GM21825 (cell line): ENCODE results near the gene DDX23.
"Not testable (repeated sequence)": the region's sequence is repeated elsewhere in the genome, so short reads cannot be mapped to it uniquely, and the experiment has no call there.

Experiments
- ATAC-seq: cut with Tn5 transposase; IDR thresholded peaks from one replicate; pipeline ENCODE4 v1.9.1; 2021; ENCODE audit warnings: mild to moderate bottlenecking, moderate library complexity; ENCODE audit not compliant: unreplicated experiment

The DDX23 gene

DNA sequence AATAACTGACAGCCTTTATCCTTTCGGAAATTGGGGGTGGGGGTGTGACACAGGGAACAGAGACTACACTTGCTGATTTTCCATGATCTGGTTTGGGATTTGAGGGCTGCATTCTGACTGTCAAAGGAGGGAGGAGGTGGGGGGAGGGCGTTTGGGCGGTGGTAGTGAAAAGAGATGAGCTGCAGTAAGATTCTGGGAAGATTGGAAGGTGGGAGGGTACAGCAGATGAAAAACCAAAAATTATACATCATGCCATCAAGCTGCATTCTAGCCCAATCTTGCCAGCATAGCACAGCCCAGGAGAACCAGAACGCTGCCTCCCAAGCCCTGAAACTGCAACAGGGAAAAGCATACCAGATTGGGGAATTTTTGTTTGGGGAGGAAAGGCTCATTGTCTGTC lies 11.3 kb upstream of the DDX23 start:
- ATAC-seq = no peak

DNA sequence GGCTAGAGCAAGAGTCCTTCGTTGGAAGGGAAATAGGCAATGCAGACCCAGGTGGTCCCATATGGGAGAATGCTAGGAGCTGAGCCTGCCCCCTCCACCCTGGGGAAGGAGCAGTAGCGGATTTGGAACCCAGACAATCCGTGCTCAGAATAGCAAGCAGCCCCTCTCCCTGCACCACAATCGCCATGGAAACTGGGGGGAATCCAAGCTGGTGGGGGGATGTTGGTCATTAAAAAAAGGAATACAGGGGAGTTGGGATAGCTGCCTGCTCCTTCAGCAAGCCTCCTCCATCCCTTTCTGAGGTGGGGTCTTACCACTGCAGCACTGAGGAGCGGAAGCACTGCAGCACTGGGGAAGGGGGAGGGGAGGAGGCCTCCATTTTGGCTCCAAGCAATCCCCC lies 10.8 kb upstream of the DDX23 start:
- no peak for ATAC-seq

DNA sequence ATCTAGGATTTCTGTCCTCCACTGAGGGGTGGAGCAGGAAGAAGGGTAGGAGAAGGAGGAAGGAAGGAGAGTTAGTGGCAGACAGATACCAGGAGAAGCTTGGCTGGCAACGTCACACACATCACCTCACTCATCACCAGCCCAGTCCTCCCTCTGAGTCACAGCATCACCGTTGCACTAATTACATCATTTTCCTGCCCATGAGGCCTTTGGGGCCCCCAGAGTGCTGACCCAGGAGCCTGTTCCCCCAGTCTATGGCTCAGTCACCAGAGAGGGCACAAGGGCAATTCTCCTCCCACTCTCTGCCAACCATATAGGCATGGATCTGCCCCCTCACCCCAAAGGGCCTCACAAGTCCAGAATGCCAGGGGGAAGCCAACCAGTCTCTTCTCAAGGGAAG lies 9.1 kb upstream of the DDX23 start:
- no peak for ATAC-seq

DNA sequence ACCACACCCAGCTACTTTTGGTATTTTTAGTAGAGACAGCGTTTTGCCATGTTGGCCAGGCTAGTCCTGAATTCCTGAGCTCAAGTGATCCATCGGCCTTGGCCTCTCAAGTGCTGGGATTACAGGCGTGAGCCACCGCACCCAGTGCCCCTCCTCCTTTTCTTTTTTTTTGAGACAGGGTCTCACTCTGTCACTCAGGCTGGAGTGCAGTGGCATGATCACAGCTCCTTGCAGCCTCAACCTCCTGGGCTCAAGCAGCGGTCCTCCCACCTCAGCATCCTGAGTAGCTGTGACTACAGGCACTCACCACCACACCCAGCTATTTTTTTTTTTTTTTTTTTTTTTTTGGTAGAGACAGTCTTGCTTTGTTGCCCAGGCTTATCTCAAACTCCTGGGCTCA lies 8.3 kb upstream of the DDX23 start:
- not testable (repeated sequence) for ATAC-seq

DNA sequence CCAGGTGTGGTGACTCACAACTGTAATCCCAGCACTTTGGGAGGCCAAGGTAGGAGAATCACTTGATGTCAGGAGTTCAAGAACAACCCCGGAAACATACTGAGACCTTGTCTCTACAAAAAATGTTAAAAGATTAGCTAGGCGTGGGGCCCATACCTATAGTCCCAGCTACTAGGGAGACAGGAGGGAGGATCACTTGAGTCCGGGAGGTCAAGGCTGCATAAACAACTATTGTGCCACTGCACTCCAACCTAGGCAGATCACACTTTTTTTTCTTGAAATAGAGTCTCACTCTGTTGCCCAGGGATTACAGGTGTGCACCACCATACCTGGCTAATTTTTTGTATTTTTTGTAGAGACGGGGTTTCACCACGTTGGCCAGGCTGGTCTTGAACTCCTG lies 7.6 kb upstream of the DDX23 start:
- ATAC-seq = no peak

DNA sequence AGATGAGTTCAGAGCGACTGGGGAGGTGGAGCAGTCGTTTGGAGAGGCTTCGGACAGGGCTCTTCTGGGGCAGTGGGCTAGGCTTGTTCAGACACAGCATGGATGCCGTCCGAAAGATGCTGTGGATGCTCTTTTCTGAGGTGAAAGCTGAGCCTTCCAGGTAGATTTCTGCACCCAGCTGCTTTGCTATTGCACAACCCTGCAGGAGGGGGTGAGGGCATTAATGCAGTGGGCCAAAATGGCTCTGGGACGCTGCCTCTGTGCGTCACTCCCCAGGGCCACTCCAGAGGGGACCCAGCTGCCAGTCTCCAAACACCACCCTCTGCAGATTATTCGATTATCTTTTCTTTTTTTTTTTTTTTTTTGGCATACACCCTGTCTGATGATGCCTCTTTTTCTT lies 6.1 kb upstream of the DDX23 start:
- ATAC-seq = no peak

DNA sequence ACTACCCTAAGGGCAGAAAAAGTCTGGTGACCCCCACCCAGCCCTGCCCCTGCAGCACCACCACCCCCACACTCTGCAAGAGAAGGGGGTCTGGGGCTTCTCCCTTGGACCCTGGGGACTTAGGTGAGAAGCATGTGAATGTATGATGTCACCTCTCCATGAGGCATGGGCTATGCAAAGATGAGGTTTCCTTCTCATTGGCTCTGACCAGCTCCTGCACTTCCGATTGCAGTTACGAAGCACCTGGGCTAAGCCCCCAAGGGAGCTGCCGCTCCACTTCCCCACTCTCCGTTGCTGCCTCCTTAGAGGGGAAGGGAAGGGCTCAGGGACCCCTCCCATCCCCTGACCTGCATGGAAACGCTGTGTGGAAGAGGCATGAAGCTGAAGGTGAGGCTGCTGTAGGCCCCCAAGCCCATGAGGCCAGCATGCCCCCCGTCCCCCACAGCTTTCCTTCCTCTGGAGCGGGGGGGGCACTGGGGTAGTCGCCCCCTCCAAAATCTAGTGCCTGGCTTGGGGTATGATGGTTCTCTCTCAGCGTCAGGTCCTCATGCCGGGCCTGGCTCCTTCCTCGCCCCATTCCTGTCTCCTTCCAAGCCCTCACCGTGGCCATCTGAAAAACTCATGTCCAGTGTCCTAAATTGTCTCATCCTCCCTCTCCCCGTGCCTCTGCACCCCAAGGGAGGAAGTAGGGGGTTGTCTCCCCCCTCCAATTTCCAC lies 5.5 kb upstream of the DDX23 start:
- ATAC-seq = no peak

DNA sequence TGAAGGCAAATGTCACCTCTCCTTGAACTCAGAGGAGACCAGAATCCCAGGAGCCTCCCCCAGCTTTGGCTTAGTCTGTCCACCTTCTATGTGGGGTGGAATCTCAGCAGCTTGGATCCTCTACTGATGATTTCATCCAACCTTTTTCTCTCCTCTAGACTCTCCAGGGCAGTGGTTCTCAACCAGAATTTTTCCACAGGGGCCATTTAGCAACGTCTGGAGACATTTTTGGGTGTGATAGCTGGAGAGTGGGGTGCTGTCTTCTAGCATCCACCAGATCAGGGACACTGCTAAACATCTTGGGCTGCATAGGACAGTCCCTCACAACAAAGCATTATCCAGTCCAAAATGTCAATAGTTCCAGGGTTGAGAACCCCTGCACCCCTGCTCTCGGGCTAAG lies 4.4 kb upstream of the DDX23 start:
- no peak for ATAC-seq

DNA sequence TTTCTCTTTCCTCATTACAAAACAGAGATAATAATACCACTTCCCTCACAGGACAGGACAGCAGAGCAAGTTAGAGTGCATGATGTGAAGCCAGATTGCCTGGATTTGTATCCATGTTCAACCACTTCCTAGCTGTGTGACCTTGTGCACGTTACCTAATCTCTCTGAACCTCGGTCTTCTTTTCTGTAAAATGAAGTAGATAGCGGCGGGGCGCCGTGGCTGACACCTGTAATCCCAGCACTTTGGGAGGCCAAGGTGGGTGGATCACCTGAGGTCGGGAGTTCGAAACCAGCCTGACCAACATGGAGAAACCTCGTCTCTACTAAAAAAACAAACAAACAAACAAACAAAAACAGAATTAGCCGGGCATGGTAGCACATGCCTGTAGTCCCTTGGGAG lies 3.0 kb upstream of the DDX23 start:
- not testable (repeated sequence) for ATAC-seq

DNA sequence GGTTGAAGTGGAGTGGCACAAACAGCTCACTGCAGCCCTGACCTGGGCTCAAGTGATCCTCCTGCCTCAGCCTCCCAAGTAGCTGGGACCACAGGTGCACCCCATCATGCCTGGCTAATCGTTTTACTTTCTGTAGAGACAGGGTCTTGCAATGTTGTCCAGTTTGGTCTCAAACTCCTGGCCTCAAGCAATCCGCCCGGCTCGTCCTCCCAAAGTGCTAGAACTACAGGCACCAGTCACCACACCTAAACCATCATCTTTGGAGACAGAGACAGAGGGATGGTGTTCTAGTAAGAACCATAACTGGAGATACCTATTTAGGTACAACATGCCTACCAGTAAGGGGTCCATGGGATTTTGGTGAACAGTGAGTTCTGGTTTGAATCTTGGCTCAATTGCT lies 2.5 kb upstream of the DDX23 start:
- ATAC-seq = no peak

DNA sequence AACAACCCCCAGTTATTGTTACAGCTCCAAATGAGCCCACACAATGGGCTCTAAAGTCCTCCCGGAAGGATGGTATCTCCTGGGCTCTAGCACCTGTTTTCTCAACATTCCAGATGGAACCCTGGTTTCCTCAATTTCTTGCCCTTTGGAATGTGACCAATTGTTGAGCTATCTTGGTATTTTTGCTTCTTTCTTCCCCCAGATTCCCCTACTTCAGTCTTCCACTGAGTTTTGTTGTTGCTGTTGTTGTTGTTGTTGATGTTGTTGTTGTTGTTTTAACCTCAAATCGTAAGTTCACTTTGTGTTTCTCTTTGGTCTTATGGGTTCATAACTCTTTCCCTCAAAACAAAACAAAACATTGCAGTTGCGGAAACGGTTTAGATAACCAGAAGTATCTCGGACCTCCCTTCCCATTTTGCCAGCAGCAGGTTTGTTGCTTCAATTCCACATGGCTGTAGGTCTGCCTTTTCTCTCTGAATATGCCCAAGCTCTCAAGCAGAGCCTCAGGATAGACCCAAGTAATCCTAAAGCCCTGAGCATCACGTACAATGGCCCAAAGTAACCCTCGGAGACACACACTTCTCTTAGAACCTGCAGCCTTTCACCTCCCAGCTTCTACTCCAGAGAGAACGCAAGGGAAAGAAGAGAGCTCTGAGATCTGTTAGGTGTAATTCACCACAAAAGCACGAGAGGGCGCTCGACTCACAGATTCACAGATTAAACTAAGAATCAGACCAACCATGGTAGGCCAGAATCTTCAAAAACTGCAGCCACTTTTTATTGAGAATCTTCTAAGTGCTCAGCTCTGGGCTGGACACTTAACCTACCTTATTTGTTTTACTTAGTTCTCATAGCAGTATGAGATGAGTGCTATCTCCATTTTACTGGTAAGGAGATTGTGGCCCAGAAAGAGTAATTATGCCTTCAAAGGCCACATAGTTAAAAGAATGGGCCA lies 1.0 kb upstream of the DDX23 start:
- peak; percentile 38 for ATAC-seq

DNA sequence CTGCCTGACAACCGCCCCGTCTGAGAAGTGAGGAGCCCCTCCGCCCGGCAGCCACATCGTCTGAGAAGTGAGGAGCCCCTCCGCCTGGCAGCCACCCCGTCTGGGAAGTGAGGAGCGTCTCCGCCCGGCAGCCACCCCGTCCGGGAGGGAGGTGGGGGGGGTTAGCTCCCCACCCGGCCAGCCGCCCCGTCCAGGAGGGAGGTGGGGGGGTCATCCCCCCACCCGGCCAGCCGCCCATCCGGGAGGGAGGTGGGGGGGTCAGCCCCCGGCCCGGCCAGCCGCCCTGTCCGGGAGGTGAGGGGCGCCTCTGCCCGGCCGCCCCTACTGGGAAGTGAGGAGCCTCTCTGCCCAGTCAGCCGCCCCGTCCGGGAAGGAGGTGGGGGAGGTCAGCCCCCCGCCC lies 9.9 kb downstream of the DDX23 start:
- ATAC-seq = not testable (repeated sequence)

DNA sequence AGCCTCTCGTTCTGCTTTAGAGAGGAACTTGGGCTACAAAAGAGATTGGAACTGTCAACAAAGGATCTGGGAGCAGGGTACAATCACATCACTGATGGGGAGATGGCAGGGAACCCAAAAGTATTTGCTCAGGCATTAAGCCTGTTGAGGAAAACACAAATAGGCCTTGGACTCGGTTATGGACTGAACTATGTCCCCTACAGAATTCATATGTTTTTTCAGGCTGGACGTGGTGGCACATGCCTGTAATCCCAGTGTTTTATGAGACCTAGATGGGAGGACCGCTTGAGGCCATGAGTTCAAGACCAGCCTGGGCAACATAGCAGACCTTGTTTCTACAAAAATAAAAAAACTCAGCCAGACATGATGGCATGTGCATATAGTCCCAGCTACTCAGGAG lies 13.9 kb downstream of the DDX23 start:
- ATAC-seq = no peak

DNA sequence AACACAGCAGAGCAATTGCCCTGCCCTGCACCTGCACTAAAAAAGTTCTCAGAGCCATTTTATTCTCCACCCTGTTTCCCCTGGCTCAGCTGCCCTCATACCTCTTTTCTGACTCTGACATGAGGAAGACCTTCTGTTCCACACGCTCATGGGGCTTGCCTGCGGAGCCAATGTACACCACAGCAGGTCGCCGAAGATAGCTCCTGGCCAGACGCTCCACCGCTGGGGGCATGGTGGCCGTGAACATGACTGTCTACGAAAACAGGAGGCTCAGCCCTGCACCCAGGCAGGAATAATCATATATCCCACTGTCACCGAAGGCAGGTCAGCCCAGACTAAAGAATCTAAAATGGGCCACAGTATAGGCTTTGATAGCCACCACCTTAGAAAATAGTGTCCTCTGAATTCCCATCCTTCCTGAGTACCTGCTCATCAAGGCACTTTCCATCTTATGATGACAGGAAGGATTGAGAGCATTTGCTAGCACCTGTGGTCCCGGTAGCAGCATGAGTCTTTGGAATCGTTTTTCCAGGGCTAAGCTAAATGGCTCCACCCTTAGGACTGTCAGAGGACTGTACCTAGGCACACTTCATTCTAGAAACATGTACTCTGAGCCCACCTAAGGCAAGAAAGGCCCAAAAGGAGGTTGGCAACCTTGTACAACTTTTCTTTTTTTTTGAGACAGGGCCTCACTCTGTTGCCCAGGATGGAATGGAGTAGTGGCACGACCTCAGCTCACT lies 19.5 kb downstream of the DDX23 start:
- ATAC-seq = no peak

DNA sequence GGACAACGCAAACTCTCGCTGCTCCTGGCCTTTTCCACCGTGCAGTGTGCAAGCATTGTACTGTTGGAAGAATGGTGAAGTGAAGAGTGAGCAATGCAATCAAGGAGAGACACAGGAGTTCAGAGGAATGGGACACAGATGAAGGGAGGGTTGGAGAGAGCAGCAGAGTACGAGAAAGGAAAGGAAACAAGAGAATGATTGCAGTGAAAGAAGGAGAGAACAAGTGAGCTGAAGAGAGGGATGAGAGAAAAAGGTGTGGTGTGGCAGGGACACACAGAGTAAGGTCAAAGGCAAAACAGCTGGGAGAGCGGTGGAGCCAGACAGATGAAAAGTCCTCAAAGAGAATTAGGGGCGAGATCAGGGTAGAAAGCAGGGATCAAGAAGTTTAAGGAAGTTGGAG lies 20.7 kb downstream of the DDX23 start:
- no peak for ATAC-seq

DNA sequence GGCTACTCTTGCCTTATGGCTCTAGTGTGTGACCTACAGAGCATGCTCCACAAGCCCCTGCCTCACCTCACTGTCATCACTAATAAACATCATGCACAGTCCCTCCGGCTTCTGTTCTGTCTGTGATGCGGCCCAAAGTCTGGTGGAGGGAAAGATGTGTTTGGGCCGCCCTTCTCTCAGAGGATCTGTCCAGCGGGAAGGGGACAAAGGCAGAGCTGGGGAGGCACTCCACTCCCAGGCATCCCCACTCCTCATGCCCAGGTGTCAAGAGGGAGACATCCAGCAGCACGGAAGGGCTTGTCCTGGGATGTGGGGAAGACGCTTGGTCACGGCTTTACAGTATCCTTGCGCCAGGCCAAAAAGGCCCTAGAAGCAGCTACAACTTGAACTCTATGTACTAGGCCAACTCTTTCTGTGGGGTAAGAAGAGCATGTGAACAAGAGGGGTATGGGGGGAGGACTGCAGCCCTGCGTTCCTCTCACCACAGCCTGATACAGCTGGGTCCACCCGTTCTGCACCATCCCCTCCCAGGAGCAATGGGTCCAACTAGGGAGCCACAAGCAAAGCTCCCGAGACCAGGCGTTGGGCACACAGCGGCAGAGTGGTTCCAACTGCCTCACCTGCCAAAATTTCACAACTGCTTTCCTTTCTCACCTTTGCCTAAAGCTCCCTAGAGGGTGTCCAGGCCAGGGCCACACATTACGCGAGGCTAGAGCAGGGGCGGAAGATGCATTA lies 23.0 kb downstream of the DDX23 start:
- no peak for ATAC-seq

DNA sequence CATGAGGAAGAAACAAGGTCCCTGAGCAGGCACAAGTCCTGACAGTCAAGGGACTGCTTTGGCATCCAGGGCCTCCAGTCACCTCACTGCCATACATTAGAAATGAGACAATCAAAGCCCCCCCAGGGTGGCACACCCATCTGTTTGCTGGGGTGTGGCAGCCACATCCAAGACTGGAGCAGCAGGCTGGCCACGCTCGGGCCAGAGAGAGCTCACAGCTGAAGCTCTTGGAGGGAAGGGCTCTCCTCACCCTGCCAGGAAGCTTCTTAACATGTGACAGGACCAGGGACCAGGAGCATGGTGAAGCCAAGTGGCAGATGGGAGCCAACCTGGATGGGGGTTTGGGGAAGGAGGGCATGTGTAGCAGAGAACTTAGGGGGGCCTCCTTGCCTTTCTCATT lies 23.7 kb downstream of the DDX23 start:
- no peak for ATAC-seq

DNA sequence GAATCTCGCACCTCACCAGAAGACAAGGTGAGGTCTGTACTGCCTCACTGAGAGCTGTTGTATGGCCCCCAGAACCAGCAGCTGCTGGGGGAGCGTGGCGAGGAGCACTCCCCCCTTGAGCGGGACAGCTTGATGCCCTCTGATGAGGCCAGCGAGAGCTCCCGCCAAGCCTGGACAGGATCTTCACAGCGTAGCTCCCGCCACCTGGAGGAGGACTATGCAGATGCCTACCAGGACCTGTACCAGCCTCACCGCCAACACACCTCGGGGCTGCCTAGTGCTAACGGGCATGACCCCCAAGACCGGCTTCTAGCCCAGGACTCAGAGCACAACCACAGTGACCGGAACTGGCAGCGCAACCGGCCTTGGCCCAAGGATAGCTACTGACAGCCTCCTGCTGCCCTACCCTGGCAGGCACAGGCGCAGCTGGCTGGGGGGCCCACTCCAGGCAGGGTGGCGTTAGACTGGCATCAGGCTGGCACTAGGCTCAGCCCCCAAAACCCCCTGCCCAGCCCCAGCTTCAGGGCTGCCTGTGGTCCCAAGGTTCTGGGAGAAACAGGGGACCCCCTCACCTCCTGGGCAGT lies 24.4 kb downstream of the DDX23 start:
- no peak for ATAC-seq

DNA sequence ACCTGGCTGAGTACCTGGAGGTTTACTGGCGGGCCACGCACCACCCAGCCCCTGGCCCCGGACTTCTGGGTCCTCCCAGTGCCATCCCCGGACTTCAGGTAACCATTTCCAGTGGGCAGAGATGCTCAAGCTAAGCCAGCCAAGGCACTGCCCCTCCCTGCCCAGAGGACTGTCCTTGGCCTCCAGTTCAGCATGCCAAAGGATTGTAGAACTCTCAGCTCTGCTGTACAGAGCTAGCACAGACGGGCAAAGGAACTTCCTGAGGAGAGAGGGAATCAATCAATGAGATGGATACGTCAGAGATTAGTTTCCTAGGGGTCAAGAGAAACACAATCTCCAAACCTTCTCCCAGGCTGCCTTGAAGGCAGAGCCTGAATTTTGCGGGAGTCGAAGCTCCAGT lies 24.9 kb downstream of the DDX23 start:
- no peak for ATAC-seq

DNA sequence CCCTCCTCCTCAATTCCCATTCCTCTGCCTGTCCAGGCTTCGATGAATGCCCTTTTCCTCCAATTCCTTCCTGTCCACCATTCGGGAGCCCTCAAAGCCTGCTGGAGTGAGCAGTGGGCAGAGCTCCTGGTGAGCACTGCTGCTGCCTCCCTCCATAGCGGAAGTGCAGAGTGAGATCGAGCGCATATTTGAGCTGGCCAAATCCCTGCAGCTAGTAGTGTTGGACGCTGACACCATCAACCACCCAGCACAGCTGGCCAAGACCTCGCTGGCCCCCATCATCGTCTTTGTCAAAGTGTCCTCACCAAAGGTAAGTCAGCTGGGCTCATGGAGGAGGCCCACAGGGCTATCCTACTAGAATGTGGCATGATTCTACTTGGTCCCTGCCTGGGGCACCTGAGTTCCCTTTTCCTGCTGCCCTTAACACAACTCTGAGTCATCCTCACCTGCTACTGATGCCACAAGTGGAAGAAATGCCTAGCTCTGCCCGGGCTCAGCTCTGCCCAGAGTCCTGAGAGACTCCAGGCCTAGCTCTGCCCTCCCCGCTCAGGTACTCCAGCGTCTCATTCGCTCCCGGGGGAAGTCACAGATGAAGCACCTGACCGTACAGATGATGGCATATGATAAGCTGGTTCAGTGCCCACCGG lies 25.6 kb downstream of the DDX23 start:
- no peak for ATAC-seq
